Endometrial microvascular endothelial cells (primary cell): ENCODE data around the gene PDLIM5. TPM values are rescaled to one million over a fixed set of nuclear protein-coding genes. Genes with fewer than 3 reads are reported as not detected.
"Not testable (repeated sequence)": the region's sequence is repeated elsewhere in the genome, so short reads cannot be mapped to it uniquely, and the experiment has no call there.

Experiments used
- in situ Hi-C: cut with HindIII; loops from 2 replicates; pipeline ENCODE4 v1.10.0; 2017; ENCODE audit warnings: low sequenced_read_pairs, low pct_unique_long_range_greater_than_20kb; ENCODE audit errors: inconsistent ontology term
- total RNA-seq: library from RNA; depleted of rRNA; stranded (reverse); fragments of >200 nt; gene quantifications from one replicate; pipeline ENCODE4 v1.2.3, GENCODE V29; 2015; ENCODE audit errors: inconsistent ontology term

PDLIM5 gene
- total RNA-seq, 1 donor from 2014 or later: 93.3 TPM

DNA sequence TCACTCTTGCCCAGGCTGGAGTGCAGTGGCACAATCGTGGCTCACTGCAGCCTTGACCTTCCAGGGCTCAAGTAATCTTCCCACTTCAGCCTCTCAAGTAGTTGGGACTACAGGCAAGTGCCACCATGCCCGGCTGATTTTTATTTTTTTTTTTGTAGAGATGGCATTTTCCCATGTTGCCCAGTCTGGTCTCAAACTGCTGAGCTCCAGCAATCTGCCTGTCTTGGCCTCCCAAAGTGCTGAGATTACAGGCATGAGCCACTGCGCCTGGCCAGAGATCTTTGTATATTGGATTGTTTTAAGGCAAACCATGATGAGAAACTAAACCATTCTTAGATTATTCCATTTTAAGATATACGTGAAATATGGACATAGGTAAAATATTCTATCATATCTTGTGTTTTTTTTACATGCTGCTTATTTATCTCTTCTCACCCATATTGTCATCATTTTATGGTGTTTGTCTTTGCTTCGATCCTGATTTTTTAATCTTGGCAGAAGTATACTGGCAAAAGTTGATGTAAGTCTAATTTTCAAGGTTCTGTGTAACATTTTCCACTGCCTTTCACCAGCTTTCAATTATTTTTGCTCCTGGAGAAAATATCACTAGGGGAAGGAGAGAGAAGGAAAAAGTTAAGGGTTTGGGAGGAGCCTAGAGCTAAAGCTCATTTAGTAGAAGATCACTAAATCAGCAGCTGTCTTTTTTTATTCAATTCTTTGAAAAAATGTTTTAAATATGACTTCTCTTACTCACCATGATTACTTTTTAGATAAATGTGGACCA, 27.8 kb downstream of the PDLIM5 start:
- in situ Hi-C loops: no loop called here

DNA sequence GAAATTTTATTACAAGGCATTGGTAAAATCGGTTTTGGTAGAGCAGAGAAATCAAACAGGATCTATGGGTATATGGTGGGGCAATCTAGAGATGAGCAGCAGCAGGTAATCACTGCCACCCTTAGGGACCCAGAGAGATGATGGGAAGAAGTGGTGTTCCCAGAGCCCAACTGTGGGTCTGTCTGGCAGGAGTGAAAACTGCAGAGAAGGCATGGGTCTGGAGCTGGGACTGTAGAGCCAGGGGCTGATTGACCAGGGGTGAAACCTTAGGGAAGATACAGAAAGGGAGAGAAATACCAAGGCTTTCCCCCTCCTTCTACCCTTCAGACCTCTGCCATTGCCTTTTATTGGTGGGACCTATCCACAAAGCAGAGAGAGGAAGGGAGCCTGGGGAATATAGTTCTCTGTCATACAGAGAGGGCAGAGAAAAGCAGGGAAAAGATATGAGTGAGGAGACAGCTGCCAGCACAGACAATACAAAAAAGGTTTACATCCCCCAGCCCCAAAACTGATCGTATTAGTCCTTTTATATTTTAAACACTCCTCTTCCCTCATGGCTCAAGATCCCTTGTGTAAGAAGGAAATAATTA, 28.7 kb downstream of the PDLIM5 start:
- in situ Hi-C loops: no loop called here

DNA sequence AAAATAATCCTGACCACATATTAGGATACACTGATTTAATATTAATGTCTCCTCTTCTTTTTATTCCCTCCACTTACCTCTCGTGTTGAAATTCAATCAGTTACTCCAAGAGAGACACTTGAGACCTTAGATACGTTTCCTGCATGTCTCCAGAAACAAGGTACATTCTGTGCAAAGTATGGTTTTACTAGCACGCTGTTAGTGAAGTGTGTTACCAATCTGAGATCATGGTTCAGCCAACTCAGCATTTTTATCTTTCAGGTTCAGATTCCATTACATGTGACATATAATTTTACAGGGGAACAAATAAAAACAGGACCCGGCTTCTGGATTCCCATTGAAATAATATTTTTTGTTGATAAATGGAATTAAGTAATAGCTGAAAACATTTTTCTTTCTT, 32.2 kb downstream of the PDLIM5 start:
- in situ Hi-C loops: no loop called here

DNA sequence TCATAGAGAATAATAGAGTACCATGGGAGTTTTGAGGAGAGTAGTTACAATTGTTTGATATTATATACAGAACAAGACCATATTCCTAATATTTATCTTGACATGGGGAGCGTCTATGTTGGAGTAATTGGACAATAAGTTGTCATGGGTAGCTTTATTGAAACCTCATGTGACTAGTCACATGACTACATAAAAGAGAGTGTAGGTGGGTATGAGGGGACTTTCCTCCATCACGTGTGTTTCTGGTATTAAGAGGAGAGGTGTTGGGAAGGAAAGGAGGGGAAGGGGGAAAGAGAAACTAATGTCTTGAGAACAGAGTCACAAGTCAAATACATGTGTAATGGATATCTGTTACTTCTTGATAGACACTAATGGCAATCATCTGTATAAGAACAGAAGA, 33.1 kb downstream of the PDLIM5 start:
- in situ Hi-C loops: no loop called here

DNA sequence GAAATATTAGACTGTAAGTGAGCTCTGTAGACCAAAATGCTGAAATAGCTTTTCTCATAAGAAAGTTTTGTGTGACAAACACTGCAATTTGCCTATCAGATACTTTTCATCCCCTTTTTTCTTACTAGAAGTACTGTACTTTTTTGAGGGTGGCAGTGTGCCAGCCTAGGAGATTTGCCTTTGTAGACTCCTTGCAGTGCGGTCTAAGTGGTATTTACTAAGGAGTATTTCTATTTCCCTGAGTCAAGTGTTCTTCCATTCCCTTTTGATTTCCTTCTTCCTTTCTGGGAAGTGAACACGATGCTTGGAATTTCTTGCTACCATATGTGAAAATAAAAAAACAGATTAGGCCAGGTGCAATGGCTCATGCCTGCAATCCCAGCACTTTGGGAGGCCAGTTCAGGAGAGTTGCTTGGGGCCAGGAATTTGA, 34.6 kb downstream of the PDLIM5 start:
- in situ Hi-C loops: no loop called here

DNA sequence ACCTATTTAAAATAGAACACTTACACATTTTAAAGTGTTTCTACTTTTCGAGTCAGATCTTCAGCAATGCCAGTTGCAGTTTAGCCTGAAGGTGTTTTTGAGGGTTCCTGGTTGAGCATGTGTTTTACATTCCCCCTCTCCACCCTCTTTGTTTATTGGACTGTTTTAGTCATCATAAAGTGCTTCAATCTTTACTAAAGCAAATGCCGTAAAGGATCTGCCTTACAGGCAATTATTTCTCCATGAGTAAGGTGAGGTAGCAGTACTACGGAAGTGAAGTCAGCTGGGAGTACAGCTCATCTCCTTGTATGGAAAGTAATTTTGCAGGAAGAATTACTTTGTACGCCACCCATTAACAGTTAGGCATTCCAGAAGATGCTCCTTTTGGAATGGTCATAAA, 36.9 kb downstream of the PDLIM5 start:
- in situ Hi-C loops: no loop called here

DNA sequence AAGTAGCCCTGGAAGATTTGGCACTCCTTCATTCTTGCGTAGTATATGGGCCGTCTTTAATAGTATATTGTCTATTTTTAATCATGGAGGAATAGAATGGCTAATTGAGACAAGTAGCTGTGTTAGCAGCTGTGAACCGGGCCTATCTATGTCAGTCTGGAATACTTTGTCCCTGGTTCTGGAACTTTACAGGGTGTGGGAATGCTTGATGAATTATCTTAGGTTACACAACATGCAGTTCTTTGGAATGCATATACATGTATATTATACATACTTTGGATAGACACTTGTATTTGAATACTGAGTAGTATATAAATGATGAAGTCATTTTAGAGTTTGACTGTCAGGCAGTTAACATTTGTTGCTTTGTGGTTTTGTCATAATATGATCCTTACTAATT, 37.4 kb downstream of the PDLIM5 start:
- in situ Hi-C loops: no loop called here

DNA sequence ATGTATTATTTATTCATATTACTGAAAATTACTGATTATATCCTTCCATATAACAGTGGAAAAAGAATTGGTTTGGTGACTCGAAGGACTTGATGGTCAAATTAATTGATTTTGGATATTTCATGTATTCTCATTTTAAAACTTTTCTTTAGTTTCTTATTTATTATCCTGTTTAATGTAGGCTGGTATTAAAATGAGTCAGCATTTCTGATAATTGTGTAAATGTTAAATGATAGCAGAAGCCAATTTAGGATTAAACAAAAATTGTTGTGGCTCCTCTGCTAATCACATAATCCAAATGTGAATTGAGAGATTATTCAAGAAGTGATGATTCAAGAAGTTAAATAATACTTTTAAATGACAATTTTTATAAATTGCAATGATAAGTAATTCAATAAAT, 38.7 kb downstream of the PDLIM5 start:
- in situ Hi-C loops: no loop called here

DNA sequence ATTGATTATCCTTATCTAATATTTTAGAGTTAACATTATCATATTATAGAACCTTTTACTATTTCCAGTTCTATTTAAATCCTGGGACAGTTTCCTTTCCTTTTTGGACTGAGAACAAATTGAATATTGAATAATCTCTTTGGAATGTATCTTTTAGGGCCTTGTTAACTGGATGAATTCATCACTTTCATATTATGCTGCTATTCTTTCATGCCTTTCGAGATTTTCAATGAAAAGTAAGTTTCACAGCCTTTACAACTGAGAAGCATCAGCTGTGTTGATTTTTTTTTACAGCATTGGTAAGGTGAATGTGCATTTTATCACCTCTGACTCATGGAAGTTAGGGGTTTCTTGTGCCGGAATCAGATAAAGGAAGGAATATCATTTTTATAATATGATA, 39.6 kb downstream of the PDLIM5 start:
- in situ Hi-C loops: no loop called here

DNA sequence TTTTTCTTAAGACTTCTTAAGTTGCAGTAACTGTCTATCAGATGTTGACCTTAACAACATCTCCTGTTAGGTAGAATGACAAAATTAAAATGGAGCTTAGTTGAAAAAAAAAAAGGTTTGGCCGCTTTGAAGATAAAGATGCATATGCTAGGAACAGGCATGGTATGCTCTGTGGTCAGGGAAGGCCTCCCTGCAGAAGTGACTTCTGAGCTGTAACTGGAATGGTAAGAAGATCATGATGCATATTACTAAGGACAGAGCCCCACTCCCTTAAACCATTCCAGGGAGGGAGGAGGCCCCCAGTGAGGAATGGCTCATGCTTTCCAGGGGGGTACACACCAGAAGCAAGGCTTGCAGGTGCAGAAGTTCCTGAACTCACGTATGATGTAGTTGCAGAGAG, 43.7 kb downstream of the PDLIM5 start:
- in situ Hi-C loops: no loop called here

DNA sequence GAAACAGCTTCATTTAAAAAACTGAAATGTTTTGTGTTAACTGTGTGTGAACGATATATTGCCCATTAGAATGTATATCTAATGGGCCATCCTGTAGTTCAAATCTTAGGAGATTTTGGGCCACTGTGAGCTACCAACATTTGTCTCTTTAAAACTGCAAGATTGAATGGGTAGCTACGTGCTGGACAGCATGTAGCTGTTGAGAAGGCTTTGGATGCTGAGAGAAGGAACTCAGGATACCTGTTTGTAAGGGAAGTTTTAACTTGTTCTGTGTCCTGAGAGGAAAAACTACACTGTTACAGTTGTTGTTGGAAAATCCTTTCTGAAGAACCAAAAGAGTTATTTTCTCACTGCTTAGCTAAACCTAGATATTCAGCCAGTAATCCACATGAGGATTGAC, 45.9 kb downstream of the PDLIM5 start:
- in situ Hi-C loops: no loop called here

DNA sequence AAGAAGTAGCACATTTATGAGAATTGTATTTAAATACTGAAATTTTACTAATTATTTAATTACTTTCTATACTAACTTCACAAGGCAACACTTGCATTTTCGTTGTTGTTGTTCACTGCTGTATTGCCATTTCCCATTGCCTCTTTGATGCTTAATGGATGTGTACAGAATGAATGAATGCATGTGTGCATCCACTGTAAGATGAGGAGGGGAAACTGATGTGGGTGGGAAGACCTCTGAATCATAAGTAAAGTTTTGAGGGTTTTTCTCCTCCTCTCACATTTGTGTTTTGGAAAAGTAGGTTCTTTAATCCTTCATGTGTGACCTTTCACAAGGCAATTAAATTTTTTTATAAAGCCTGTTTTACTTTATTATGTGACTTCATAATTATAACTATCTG, 46.8 kb downstream of the PDLIM5 start:
- in situ Hi-C loops: no loop called here

DNA sequence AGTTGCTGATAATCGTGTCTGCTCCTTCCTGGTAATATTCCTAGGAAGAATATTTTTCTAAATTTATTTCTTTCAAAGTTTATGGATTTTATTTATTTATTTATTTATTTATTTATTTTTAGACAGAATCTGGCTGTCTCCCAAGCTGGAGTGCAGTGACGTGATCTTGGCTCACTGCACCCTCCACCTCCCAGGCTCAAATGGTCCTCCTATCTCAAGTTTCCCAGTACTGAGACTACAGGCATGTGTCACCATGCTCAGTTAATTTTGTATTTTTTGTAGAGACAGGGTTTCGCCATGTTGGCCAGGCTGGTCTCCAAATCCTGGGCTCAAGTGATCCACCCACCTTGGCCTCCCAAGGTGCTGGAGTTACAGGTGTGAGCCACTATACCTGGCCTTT, 48.9 kb downstream of the PDLIM5 start:
- in situ Hi-C loops: no loop called here

DNA sequence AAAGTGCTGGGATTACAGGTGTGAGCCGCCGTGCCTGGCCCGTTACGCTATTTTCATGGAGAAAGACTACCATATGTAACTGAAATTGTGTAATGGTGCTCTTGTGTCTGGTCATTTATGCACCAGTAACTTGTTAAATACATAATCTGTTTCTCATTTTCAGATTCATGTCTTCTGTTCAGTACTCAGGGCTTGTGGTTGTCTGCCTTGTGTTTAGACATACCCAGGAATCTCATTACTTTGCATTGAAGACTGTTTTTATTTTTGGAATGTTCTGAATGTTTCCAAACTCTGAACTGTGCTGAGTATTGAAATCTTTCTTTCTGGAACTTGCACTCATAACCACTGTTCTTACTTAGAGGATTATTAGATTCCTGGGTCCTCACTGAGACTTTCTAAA, 52.8 kb downstream of the PDLIM5 start:
- in situ Hi-C loops: no loop called here

DNA sequence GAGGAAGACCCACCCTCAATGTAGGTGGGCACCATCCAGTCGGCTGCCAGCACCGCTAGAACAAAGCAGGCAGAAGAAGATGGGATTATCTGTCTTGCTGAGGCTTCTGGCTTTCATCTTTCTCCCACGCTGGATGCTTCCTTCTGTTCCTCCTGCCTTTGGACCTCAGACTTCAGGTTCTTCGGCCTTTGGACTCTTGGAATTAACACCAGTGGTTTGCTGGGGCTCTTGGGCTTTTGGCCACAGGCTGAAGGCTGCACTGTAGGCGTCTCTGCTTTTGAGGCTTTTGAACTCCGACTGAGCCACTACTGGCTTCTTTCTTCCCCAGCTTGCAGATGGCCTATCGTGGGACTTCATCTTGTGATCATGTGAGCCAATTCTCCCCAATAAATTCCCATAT, 55.1 kb downstream of the PDLIM5 start:
- in situ Hi-C loops: no loop called here

DNA sequence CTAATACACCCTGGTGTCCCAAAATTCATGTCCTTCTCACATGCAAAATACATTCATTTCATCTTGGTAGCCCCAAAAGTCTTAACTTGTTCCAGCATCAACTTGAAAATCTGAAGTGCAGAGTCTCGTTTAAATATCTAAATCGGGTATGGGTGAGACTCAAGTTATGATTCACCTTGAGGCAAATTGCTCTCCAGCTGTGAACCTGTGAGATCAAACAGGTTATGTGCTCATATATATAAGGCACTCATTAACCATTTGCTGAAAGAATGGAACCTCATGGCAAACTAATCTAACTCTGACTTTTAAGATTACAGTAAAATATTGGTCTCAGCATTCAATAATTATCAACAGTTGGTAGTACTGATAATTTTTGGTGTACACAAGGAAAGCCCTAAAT, 55.5 kb downstream of the PDLIM5 start:
- in situ Hi-C loops: no loop called here

DNA sequence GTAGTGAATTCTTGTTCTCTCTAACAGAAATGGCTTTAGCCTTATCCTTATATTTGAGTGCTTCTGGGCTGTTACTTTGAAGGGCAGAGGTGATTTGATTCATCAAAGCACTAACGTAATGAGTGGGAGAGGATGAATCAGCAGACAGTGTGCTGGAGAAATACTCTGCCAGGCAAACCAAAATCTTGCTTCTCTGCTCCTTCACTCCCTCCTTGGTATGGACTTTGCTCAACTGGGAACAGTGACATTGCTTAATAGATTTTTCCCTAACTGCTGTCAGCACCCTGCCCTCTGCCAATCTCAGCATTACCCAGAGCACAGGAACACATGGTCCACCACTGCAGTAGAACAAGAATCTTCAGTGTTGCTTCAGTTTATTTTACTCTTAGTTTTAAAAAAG, 56.0 kb downstream of the PDLIM5 start:
- in situ Hi-C loops: no loop called here

DNA sequence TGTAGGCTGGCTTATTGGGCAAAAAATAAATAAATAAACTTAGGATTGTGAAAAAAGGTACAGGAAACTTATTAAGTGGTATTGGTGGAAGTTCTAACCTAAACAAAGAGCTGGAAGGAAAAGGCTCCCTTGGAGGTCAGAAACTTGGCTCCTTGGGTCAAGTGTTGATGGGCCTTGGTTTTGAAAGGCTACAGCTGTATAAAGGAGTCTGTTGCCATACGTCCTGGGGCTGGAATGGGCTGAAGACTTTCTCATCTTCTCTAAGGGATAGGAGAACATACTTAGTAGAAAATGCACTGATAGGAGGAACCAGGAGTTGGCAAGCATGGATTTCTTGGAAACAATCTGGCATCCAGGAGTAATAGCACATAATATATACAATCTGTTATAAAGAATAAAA, 56.6 kb downstream of the PDLIM5 start:
- in situ Hi-C loops: no loop called here

DNA sequence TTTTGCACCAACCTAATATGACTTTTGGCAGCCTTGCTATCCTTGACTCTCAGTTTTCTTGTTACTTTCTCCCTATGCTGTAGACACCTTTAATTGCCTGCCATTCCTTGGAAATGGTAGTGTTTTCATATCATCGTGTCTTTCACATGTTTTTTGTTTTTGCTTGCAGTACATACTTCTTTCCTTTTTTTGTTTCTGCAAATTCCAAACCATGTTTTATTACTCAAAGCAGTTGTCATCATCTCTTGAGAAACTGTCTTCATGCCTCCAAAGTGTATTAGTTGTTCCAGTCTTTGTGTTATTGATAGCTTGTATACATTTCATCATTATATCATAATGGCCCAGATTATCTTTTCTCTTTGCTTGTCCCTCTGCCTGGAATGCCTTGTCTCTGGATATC, 57.1 kb downstream of the PDLIM5 start:
- in situ Hi-C loops: no loop called here

DNA sequence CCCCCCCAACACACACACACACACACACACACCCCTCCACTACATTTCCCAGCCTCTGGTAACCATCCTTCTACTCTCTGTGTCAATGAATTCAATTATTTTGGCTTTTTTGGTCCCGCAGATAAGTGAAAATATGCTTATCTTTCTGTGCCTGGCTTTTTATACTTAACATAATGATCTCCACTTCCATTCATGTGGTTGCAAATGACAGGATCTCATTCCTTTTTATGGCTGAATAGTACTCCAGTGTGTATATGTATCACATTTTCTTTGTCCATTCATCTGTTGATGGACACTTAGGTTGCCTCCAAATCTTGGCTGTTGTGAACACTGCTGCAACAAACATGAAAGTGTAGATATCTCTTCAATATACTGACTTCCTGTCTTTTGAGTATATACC, 59.8 kb downstream of the PDLIM5 start:
- in situ Hi-C loops: no loop called here

DNA sequence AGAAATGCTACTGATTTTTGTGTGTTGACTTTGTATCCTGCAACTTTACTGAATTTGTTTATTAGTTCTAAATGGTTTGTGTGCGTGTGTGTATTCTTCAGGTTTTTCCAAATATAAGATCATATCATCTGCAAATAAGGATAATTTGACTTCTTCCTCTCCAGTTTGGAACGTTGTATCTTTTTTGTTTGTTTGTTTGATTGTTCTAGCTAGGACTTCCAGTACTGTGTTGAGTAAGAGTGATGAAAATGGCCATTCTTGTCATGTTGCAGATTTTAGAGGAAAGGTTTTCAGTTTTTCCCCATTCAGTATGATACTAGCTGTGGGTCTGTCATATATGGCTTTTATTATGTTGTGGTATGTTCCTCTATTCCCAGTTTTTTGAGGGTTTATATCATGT, 61.8 kb downstream of the PDLIM5 start:
- in situ Hi-C loops: not testable (repeated sequence)
